HepG2 (cell line): Measurements from ENCODE around the gene ZNF513. TPM values are rescaled to one million over a fixed set of nuclear protein-coding genes. Genes with fewer than 3 reads are reported as not detected.
A peak's percentile ranks its signal among the peaks of the same experiment; 100 is the strongest.

Experiments used
- ATM ChIP-seq: fragments of 450-650 bp; IDR thresholded peaks from 2 replicates; pipeline ENCODE4 v1.7.1; 2017; ENCODE audit warnings: mild to moderate bottlenecking, borderline replicate concordance
- FOXA3 ChIP-seq: IDR thresholded peaks from 2 replicates; pipeline ENCODE4 v1.6.1; 2016; ENCODE audit warnings: missing genetic modification reagents, missing compliant biosample characterization
- MAFG ChIP-seq: sonication (generic); formaldehyde crosslinking; IDR thresholded peaks from 2 replicates; pipeline ENCODE4 v1.5.1; 2020; ENCODE audit warnings: mild to moderate bottlenecking, missing genetic modification reagents
- MAFK ChIP-seq, 2 experiments: IDR thresholded peaks in 1 of 2; conservative IDR thresholded peaks in 1 of 2; 2 replicates each; pipeline ENCODE4 v1.6.1; 2011; ENCODE audit warnings: improper control_type of control experiment in 2 of 2, low read length in 2 of 2
- MZF1 ChIP-seq: sonication (generic); formaldehyde crosslinking; IDR thresholded peaks from 2 replicates; pipeline ENCODE4 v1.8.1; 2023; ENCODE audit warnings: mild to moderate bottlenecking, missing genetic modification reagents, borderline replicate concordance
- NRL ChIP-seq: sonication (generic); formaldehyde crosslinking; IDR thresholded peaks from 2 replicates; pipeline ENCODE4 v1.5.0; 2020; ENCODE audit warnings: missing genetic modification reagents, mild to moderate bottlenecking, moderate library complexity, borderline replicate concordance
- RFX5 ChIP-seq: IDR thresholded peaks from 2 replicates; pipeline ENCODE4 v1.6.1; 2011; ENCODE audit warnings: low read depth, low read length, improper control_type of control experiment
- RFXANK ChIP-seq: IDR thresholded peaks from 2 replicates; pipeline ENCODE4 v1.6.1; 2016
- ZMYM2 ChIP-seq: sonication (generic); formaldehyde crosslinking; IDR thresholded peaks from 2 replicates; pipeline ENCODE4 v1.8.0; 2022; ENCODE audit warnings: mild to moderate bottlenecking, missing genetic modification reagents
- ZNF143 ChIP-seq: sonication (generic); formaldehyde crosslinking; IDR thresholded peaks from 2 replicates; pipeline ENCODE4 v1.4.0; 2020; ENCODE audit warnings: missing genetic modification reagents
- ZNF18 ChIP-seq: sonication (generic); formaldehyde crosslinking; IDR thresholded peaks from 2 replicates; pipeline ENCODE4 v1.8.0; 2022; ENCODE audit warnings: mild to moderate bottlenecking, missing genetic modification reagents; ENCODE audit not compliant: insufficient replicate concordance
- ZNF207 ChIP-seq: fragments of 450-650 bp; IDR thresholded peaks from 2 replicates; pipeline ENCODE4 v1.6.1; 2016; ENCODE audit warnings: antibody characterized with exemption, borderline replicate concordance
- ZNF234 ChIP-seq: sonication (generic); formaldehyde crosslinking; conservative IDR thresholded peaks from 2 replicates; pipeline ENCODE4 v1.5.1; 2020; ENCODE audit warnings: mild to moderate bottlenecking, missing genetic modification reagents
- ZNF550 ChIP-seq: sonication (generic); formaldehyde crosslinking; IDR thresholded peaks from 2 replicates; pipeline ENCODE4 v1.4.0; 2020; ENCODE audit warnings: mild to moderate bottlenecking, missing genetic modification reagents, borderline replicate concordance
- polyA plus RNA-seq, 8 experiments: library from polyadenylated mRNA; depleted of rRNA in 3 of 8; stranded (reverse) in 7 of 8; unstranded in 1 of 8; fragments of >200 nt; fragmentation: Illumina TruSeq in 4 of 8; extraction: Trizol in 4 of 8; gene quantifications; 2 replicates each; pipeline versions ENCODE4 v1.2.1 to v1.2.3, GENCODE V29; 2011 to 2016; ENCODE audit warnings: low read depth in 4 of 8, missing spikeins in 1 of 8, mixed read lengths in 1 of 8; ENCODE audit not compliant: insufficient read depth in 1 of 8
- total RNA-seq, 5 experiments: library from RNA; depleted of rRNA; stranded (reverse); fragments of >200 nt; fragmentation: Illumina TruSeq; extraction: Trizol; gene quantifications; 2 replicates each; pipeline ENCODE4 v1.2.3, GENCODE V29; 2016; ENCODE audit warnings: low read depth in 1 of 5
- TF ChIP-seq, protein P1 (sequence below): IDR thresholded peaks from 2 replicates; pipeline ENCODE4 v1.6.1; 2012; ENCODE audit warnings: low read depth, low read length, improper control_type of control experiment
- TF ChIP-seq, protein P2 (sequence below): IDR thresholded peaks from 2 replicates; pipeline ENCODE4 v1.6.1; 2016; ENCODE audit warnings: low read depth, borderline replicate concordance
- TF ChIP-seq, protein P3 (sequence below): sonication (generic); formaldehyde crosslinking; IDR thresholded peaks from 2 replicates; pipeline ENCODE4 v1.4.0; 2020; ENCODE audit warnings: mild to moderate bottlenecking, missing genetic modification reagents
- TF ChIP-seq, protein P4 (sequence below), 2 experiments: sonication (generic) in 1 of 2; formaldehyde crosslinking in 1 of 2; IDR thresholded peaks; 2 replicates each; pipeline versions ENCODE4 v1.5.1 to v1.6.1; 2011 to 2020; ENCODE audit warnings: borderline replicate concordance in 1 of 2, low read depth in 1 of 2, low read length in 1 of 2, mild to moderate bottlenecking in 1 of 2, missing genetic modification reagents in 1 of 2, moderate library complexity in 1 of 2
- TF ChIP-seq, protein P5 (sequence below): sonication (generic); formaldehyde crosslinking; IDR thresholded peaks from 2 replicates; pipeline ENCODE4 v1.5.0; 2020; ENCODE audit warnings: mild to moderate bottlenecking, missing genetic modification reagents, moderate library complexity

Gene ZNF513
- total and polyA plus RNA-seq, 2 of the 13 experiments (the other 11 are each of a cell fraction or from before 2014, with no cell fraction given), result 4.9 to 6.3 TPM

DNA sequence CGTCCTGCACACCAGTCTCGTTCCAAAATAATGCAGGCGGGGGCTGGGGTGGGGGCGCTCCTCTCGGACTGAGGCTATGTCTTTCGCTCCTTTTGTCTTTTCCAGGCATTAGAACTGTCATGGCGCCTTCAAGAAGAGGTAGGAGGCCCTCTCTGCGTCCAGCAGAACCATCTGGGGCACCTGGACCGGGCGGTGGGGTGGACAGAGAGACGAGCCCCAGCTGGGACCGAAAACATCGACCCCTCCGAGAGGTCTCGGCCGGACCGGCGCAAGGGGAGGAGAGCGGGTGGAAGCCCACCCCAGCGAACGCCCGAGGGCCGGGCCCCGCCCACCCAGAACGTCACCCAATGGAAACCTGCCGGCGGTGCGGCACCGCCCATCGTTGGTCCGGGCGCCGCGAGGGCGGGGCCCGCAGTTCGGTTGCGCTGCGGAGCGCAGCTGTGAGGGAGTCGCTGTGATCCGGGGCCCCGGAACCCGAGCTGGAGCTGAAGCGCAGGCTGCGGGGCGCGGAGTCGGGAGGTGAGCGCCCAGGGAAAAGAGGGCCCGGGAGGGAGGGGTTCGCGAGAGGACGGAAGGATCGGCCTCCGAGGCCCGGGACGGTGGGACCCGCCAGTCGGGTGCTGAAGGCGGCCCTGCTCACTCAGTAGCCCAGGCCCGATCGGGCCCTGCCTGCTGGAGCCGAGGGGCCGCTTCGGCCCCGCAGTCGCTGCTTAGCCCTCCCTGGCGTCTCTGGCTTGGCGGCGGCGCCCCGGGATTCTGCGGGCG is 47.9 kb upstream of the ZNF513 start, which contains the start of gene NRBP1 (continued):
- TF ChIP-seq, protein P1, sequence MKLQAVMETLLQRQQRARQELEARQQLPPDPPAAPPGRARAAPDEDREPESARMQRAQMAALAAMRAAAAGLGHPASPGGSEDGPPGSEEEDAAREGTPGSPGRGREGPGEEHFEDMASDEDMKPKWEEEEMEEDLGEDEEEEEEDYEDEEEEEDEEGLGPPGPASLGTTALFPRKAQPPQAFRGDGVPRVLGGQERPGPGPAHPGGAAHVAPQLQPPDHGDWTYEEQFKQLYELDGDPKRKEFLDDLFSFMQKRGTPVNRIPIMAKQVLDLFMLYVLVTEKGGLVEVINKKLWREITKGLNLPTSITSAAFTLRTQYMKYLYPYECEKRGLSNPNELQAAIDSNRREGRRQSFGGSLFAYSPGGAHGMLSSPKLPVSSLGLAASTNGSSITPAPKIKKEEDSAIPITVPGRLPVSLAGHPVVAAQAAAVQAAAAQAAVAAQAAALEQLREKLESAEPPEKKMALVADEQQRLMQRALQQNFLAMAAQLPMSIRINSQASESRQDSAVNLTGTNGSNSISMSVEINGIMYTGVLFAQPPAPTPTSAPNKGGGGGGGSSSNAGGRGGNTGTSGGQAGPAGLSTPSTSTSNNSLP, result no peak
- no peak for TF ChIP-seq MAFK (conservative IDR thresholded peaks at IDR 0.05 in 1 of 2, IDR thresholded peaks at IDR 0.05 in 1 of 2; ENCODE audit: low read length in 2 of 2)
- TF ChIP-seq ZNF550 (CRISPR knock-in tag), result peak; percentile 86; the same call in 1 of the 2 replicates
- no peak for TF ChIP-seq MZF1 (CRISPR knock-in tag)
- TF ChIP-seq, protein P2, sequence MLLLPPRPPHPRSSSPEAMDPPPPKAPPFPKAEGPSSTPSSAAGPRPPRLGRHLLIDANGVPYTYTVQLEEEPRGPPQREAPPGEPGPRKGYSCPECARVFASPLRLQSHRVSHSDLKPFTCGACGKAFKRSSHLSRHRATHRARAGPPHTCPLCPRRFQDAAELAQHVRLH (CRISPR knock-in tag), result peak; percentile 69; the same call in 1 of the 2 replicates
- peak; percentile 66; the same call in 1 of the 2 replicates for TF ChIP-seq MAFG (CRISPR knock-in tag)
- peak; percentile 83; the same call in 1 of the 2 replicates for TF ChIP-seq ZMYM2 (CRISPR knock-in tag)
- TF ChIP-seq, protein P3, sequence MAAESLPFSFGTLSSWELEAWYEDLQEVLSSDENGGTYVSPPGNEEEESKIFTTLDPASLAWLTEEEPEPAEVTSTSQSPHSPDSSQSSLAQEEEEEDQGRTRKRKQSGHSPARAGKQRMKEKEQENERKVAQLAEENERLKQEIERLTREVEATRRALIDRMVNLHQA (CRISPR knock-in tag), result 0 out of 2 replicates have a peak, but pooled peaks have one; percentile 54
- no peak for TF ChIP-seq FOXA3 (CRISPR knock-in tag)
- TF ChIP-seq, protein P4, sequence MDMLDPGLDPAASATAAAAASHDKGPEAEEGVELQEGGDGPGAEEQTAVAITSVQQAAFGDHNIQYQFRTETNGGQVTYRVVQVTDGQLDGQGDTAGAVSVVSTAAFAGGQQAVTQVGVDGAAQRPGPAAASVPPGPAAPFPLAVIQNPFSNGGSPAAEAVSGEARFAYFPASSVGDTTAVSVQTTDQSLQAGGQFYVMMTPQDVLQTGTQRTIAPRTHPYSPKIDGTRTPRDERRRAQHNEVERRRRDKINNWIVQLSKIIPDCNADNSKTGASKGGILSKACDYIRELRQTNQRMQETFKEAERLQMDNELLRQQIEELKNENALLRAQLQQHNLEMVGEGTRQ (IDR thresholded peaks at IDR 0.05; ENCODE audit: low read depth, low read length), result no peak
- TF ChIP-seq, protein P4 (CRISPR knock-in tag; IDR thresholded peaks at IDR 0.05; ENCODE audit: borderline replicate concordance), result peak; percentile 36; the same call in 1 of the 2 replicates
- TF ChIP-seq ATM, result no peak
- TF ChIP-seq, protein P5, sequence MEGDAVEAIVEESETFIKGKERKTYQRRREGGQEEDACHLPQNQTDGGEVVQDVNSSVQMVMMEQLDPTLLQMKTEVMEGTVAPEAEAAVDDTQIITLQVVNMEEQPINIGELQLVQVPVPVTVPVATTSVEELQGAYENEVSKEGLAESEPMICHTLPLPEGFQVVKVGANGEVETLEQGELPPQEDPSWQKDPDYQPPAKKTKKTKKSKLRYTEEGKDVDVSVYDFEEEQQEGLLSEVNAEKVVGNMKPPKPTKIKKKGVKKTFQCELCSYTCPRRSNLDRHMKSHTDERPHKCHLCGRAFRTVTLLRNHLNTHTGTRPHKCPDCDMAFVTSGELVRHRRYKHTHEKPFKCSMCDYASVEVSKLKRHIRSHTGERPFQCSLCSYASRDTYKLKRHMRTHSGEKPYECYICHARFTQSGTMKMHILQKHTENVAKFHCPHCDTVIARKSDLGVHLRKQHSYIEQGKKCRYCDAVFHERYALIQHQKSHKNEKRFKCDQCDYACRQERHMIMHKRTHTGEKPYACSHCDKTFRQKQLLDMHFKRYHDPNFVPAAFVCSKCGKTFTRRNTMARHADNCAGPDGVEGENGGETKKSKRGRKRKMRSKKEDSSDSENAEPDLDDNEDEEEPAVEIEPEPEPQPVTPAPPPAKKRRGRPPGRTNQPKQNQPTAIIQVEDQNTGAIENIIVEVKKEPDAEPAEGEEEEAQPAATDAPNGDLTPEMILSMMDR (CRISPR knock-in tag), result peak; percentile 52
- no peak for TF ChIP-seq ZNF207
- peak; percentile 30; the same call in 1 of the 2 replicates for TF ChIP-seq ZNF234 (CRISPR knock-in tag)
- TF ChIP-seq ZNF18 (CRISPR knock-in tag), result peak; percentile 88
- TF ChIP-seq NRL, result peak; percentile 80
- TF ChIP-seq RFXANK, result 0 out of 2 replicates have a peak, but pooled peaks have one; percentile 15
- TF ChIP-seq RFX5, result peak; percentile 38; the same call in 1 of the 2 replicates
- TF ChIP-seq ZNF143 (CRISPR knock-in tag), result no peak
